Testis (tissue), 5 donors: ENCODE results near the gene ABHD16A. TPM values are rescaled to one million over a fixed set of nuclear protein-coding genes. Genes with fewer than 3 reads are reported as not detected.

Experiments
- DNase-seq: peaks from one replicate; pipeline ENCODE4 v3.0.0-alpha.2; 2019
- H3K27ac ChIP-seq, 2 donors: fragments of 200-600 bp; sonication (generic); one replicate each; pipeline ENCODE4 v1.5.1; 2019
- H3K27me3 ChIP-seq: fragments of 200-600 bp; sonication (generic); one replicate; pipeline ENCODE4 v1.5.1; 2019
- H3K36me3 ChIP-seq: fragments of 200-600 bp; sonication (generic); one replicate; pipeline ENCODE4 v1.5.1; 2017; ENCODE audit warnings: low read depth; ENCODE audit errors: missing control alignments
- H3K4me1 ChIP-seq: fragments of 200-600 bp; sonication (generic); one replicate; pipeline ENCODE4 v1.5.1; 2019
- H3K4me3 ChIP-seq, 2 donors: fragments of 200-600 bp; sonication (generic); one replicate each; pipeline ENCODE4 v1.5.1; 2017 to 2019
- H3K9me3 ChIP-seq: fragments of 200-600 bp; sonication (generic); one replicate; pipeline ENCODE4 v1.5.1; 2017
- POLR2A ChIP-seq: fragments of 450-650 bp; IDR thresholded peaks from one replicate; pipeline ENCODE4 v1.6.1; 2017; ENCODE audit warnings: antibody characterized with exemption, mild to moderate bottlenecking, moderate library complexity
- WGBS, 2 donors: methylation state at CpG; one replicate each; pipeline ENCODE4 v1.1.5; 2018; 5-methylcytosine and 5-hydroxymethylcytosine counted together
- intact Hi-C: fragments of 100-400 bp; cut with DNase I; formaldehyde crosslinking; loops from one replicate; pipeline ENCODE4 v1.15.1; 2023; ENCODE audit warnings: low total_unique reads
- long read RNA-seq, 2 donors: transcript quantifications; one replicate each; lab custom pipeline, GENCODE V29; 2026
- polyA plus RNA-seq: library from polyadenylated mRNA; stranded (reverse); fragments of 350-450 nt; fragmentation: Illumina TruSeq; extraction: RNeasy Lipid Tissue Mini Kit (QIAGEN cat#74804); gene quantifications from one replicate; pipeline ENCODE4 v1.2.3, GENCODE V29; 2014; ENCODE audit warnings: low read depth, low replicate concordance; ENCODE audit not compliant: insufficient read depth
- total RNA-seq, 2 donors: library from RNA; depleted of rRNA; stranded (reverse); fragments of >200 nt; gene quantifications; one replicate each; pipeline ENCODE4 v1.2.3, GENCODE V29; 2016
- TF ChIP-seq, protein P1 (sequence below), 3 experiments: fragments of 450-650 bp in 2 of 3; fragments of 200-600 bp in 1 of 3; sonication (generic) in 1 of 3; IDR thresholded peaks; one replicate each; pipeline ENCODE4 v1.5.1; 2016 to 2019; ENCODE audit warnings: antibody characterized with exemption in 3 of 3, mild to moderate bottlenecking in 2 of 3, moderate library complexity in 1 of 3

ABHD16A gene
- 10 to 100 TPM; 77.0 to 85.9 TPM for total RNA-seq
- polyA plus RNA-seq = 108 TPM
- long read RNA-seq, donor 1, transcript ABHD16A-201 (20 exons, 2,103 nt) = major isoform, 17 of 19 reads
- long read RNA-seq, donor 1, partial matches to known transcripts = 0 of 19 reads
- long read RNA-seq, donor 1, other reads (novel, unspliced or antisense) = 0 of 19 reads
- long read RNA-seq, donor 2, transcript ABHD16A-201 (20 exons, 2,103 nt) = major isoform, 10 of 10 reads
- long read RNA-seq, donor 2, partial matches to known transcripts = 0 of 10 reads
- long read RNA-seq, donor 2, other reads (novel, unspliced or antisense) = 0 of 10 reads

DNA sequence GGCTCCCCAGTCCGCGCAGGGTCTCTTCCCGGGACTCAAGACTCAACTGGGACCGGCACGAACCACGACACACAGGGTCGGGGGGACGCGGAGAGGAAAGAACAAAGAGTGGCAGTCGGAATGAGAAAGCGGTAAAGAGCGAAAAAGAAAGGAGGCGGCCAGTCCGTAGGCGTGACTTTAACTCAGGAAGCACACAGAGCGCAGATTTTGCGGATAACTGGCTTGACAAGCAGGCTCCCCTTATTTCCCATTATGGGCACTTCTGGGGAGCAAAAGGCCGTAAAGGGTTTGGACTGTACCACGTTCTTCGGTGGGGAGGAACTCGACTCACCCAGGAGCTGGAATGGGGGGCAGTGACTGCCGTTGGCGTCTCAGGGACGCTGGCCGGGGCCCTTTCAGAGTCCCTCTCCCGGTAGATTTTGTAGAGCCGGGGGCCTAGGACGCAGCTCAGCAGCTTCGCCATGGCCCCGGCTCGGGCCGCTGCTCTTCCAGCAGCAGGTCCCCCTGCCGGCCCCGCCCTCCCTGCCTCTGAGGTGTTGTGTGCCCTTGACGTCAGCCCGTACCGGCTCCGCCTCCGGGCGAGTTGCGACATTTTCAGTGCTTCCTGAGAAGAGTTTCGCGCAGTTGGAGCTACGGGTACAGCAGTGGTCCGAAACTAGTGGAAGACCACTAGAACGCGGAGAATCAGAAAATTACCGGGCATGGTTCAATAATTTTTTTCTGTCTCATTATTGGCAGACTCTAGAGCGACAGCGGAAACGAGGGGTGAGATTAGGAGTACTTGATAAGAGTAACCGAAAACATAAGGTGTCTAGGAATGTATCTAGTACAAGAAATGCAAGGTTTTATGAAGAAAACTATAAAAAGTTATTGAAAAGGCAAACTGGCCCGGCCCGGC, at the start of gene ABHD16A:
Gene ABHD16A (minus strand): TSS at position 506 of the 898 bp plus-strand sequence. CDS start 43 bp downstream, at position 463.
- Histone ChIP-seq H3K36me3 (no peaks in the 10 kb centered on the region), H3K4me3 (peak within 1 kb of the TSS; percentile 82 to 85), H3K4me1 (peaks cover 10% of the 10 kb centered on the region), H3K9me3 (no peaks in the 10 kb centered on the region), H3K27ac (peak within 1 kb of the TSS; percentile 82 to 97), H3K27me3 (no peaks in the 10 kb centered on the region)
- DNase-seq = peak; percentile 100
- intact Hi-C loops = no loop called here
- TF ChIP-seq, protein P1, sequence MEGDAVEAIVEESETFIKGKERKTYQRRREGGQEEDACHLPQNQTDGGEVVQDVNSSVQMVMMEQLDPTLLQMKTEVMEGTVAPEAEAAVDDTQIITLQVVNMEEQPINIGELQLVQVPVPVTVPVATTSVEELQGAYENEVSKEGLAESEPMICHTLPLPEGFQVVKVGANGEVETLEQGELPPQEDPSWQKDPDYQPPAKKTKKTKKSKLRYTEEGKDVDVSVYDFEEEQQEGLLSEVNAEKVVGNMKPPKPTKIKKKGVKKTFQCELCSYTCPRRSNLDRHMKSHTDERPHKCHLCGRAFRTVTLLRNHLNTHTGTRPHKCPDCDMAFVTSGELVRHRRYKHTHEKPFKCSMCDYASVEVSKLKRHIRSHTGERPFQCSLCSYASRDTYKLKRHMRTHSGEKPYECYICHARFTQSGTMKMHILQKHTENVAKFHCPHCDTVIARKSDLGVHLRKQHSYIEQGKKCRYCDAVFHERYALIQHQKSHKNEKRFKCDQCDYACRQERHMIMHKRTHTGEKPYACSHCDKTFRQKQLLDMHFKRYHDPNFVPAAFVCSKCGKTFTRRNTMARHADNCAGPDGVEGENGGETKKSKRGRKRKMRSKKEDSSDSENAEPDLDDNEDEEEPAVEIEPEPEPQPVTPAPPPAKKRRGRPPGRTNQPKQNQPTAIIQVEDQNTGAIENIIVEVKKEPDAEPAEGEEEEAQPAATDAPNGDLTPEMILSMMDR (IDR thresholded peaks at IDR 0.05) = peak in 2 of 3 experiments; percentile 14 to 33
- peak; percentile 97 for TF ChIP-seq POLR2A
- 1 to 2% methylated on average over 42 to 54 of the region's 54 CpGs for WGBS, 2 donors

DNA sequence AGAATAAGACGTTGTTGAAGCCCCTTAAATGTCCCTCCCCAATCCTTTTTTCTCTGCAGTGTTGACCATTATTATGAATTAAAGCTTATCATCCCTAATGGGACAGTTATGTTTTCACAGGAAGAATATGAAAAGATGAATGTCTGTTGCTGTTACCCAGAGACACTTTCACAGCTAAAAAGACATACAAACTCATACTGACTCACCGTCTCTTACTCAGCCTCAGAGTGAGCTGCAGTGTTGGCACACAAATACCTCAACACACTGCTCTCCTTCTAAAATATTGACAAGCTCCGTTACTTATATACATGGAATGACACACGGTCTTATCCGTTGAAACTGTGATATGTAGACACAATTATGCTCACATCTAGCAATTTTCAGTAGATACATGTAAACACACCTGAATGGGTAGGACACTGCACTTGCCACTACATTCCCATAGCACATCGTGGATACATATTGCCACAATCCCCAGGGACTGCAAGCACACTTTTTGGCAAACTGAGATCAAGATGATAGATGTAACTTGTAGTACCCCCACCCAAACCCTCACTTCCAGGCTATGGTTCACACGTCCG, 49.7 kb upstream of the ABHD16A start:
- no peak overlapping the region for H3K4me3 ChIP-seq
- H3K4me1 ChIP-seq = no peaks in the 10 kb centered on the region
- no peak for TF ChIP-seq POLR2A
- TF ChIP-seq, protein P1 (IDR thresholded peaks at IDR 0.05) = no peak
- no peaks in the 10 kb centered on the region for H3K27me3 ChIP-seq
- no peaks in the 10 kb centered on the region for H3K36me3 ChIP-seq
- no peaks in the 10 kb centered on the region for H3K9me3 ChIP-seq
- intact Hi-C loops = no loop called here
- no peak overlapping the region for H3K27ac ChIP-seq
- no peak for DNase-seq
- WGBS, 2 donors = 74 to 76% methylated on average over 7 to 8 of the region's 8 CpGs

DNA sequence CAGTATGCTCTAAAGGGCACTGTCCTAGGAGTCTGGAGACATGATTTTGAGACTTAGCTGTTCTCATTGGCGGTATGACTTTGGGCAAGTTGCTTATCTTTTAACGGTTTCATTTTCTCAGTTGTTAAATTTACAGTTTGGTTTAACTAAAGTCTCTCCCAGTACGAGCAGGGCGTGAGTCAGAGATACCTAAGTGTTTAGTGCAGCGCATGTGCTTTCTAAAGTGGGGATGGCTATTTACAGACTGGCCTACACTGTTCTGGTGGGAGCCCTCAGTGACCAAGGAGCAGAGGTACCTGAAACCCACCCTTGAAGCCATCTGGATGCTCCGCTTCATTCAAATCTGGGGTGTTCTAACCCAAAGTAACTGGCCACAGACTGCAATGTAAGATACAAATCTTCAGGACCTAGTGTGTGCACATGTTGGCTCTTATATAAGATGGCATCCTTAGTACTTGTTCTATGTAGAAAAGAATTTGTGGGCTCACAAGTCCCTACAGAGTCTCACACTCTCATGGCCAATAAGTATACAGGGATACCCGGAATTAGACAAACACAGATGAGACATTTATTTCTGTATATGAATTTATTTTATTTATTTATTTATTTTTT, 47.4 kb upstream of the ABHD16A start:
- no peak for TF ChIP-seq POLR2A
- TF ChIP-seq, protein P1 (IDR thresholded peaks at IDR 0.05) = no peak
- Histone ChIP-seq H3K4me3 (no peak overlapping the region), H3K9me3 (no peaks in the 10 kb centered on the region), H3K36me3 (no peaks in the 10 kb centered on the region), H3K4me1 (no peaks in the 10 kb centered on the region), H3K27me3 (no peaks in the 10 kb centered on the region), H3K27ac (no peak overlapping the region)
- no peak for DNase-seq
- WGBS, 2 donors = 84 to 94% methylated on average over 7 of the region's 7 CpGs
- intact Hi-C loops = no loop called here

DNA sequence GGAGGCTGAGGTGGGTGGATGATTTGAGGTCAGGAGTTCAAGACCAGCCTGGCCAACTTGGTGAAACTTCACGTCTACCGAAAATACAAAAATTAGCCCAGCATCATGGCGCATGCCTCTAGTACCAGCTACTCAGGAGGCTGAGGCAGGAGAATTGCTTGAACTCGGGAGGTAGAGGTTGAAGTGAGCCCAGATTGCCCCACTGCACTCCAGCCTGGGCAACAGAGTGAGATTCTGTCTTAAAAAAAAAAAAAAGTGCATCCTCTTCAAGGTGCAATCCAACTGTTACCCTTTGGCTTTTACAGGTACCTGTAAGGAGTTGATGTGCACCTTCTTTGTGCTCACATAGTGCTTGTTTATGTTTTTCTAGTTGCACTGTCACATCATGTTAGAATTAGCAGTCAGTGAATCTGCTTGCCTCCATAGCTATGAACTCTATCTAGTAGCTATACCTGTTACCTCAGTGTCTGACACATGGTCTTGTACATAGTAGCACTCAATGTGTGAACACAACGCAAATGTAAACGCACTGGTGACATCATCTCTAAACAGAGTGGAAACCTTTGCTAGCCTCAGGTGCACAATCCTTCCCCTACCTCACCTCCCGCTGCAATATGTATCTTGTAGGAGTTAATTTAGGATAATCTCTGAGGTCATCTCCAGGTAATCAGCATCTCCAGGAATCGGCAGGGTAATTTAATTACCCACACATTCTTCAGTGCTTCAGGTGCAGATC, 46.3 kb upstream of the ABHD16A start:
- WGBS, 2 donors = 87% methylated on average over 8 of the region's 8 CpGs
- Histone ChIP-seq H3K27me3 (no peaks in the 10 kb centered on the region), H3K4me1 (no peaks in the 10 kb centered on the region), H3K9me3 (no peaks in the 10 kb centered on the region), H3K36me3 (no peaks in the 10 kb centered on the region), H3K27ac (no peak overlapping the region), H3K4me3 (no peak overlapping the region)
- DNase-seq = no peak
- intact Hi-C loops = no loop called here
- no peak for TF ChIP-seq POLR2A
- TF ChIP-seq, protein P1 (IDR thresholded peaks at IDR 0.05) = no peak
